Neural cell (in vitro differentiated cells): Measurements from ENCODE around the gene FADD. TPM values are rescaled to one million over a fixed set of nuclear protein-coding genes. Genes with fewer than 3 reads are reported as not detected.

Source experiments
- H2AFZ ChIP-seq: fragments of 200-600, 300-800 bp; sonication (generic), shearing (Covaris generic); 2 replicates; pipeline ENCODE4 v1.6.0; 2014; ENCODE audit warnings: low read depth, mild to moderate bottlenecking, antibody characterized with exemption, low read length, moderate library complexity
- H3F3A ChIP-seq: fragments of 200-600 bp; shearing (Covaris generic); 2 replicates; pipeline ENCODE4 v1.6.1; 2016; ENCODE audit warnings: mild to moderate bottlenecking, moderate library complexity, mixed read lengths, antibody characterized with exemption, low read length; ENCODE audit not compliant: insufficient read depth, poor library complexity, severe bottlenecking
- H3K27ac ChIP-seq: fragments of 200-600, 300-800 bp; sonication (generic), shearing (Covaris generic); 2 replicates; pipeline ENCODE4 v1.5.1; 2014; ENCODE audit warnings: mild to moderate bottlenecking, low read length, moderate library complexity
- H3K27me3 ChIP-seq: fragments of 300-800, 200-600 bp; sonication (generic), shearing (Covaris generic); 2 replicates; pipeline ENCODE4 v1.6.0; 2014; ENCODE audit warnings: mild to moderate bottlenecking, low read depth, low read length, moderate library complexity; ENCODE audit not compliant: insufficient read depth
- H3K36me3 ChIP-seq: fragments of 300-800, 200-600 bp; sonication (generic), shearing (Covaris generic); 2 replicates; pipeline ENCODE4 v1.5.1; 2014; ENCODE audit warnings: mild to moderate bottlenecking, antibody characterized with exemption, low read length, moderate library complexity; ENCODE audit not compliant: insufficient read depth
- H3K4me2 ChIP-seq: fragments of 300-800, 200-600 bp; sonication (generic), shearing (Covaris generic); 2 replicates; pipeline ENCODE4 v1.6.0; 2014; ENCODE audit warnings: mild to moderate bottlenecking, low read length
- H3K4me3 ChIP-seq: fragments of 300-800, 200-600 bp; sonication (generic), shearing (Covaris generic); 2 replicates; pipeline ENCODE4 v1.5.1; 2014; ENCODE audit warnings: mild to moderate bottlenecking, low read length, moderate library complexity
- H3K79me2 ChIP-seq: fragments of 200-600 bp; shearing (Covaris generic); replicated peaks from 2 replicates; pipeline ENCODE4 v1.6.0; 2014; ENCODE audit warnings: mild to moderate bottlenecking, low read length, moderate library complexity; ENCODE audit not compliant: insufficient read depth
- H3K9ac ChIP-seq: fragments of 300-800, 200-600 bp; sonication (generic), shearing (Covaris generic); 2 replicates; pipeline ENCODE4 v1.6.1; 2016; ENCODE audit warnings: mild to moderate bottlenecking, low read length, mixed read lengths
- H3K9me2 ChIP-seq: fragments of 200-600 bp; shearing (Covaris generic); 2 replicates; pipeline ENCODE4 v1.6.1; 2016; ENCODE audit warnings: mild to moderate bottlenecking, low read length, mixed read lengths; ENCODE audit not compliant: insufficient read depth
- H3K9me3 ChIP-seq: fragments of 200-600, 300-800 bp; sonication (generic), shearing (Covaris generic); 2 replicates; pipeline ENCODE4 v1.6.1; 2016; ENCODE audit warnings: mild to moderate bottlenecking, mixed run types, low read length, moderate library complexity, mixed read lengths
- H4K20me1 ChIP-seq: fragments of 200-600 bp; shearing (Covaris generic); 2 replicates; pipeline ENCODE4 v1.6.1; 2016; ENCODE audit warnings: mild to moderate bottlenecking, mixed run types; ENCODE audit not compliant: insufficient read depth
- CTCF ChIP-seq: fragments of 450-650 bp; IDR thresholded peaks from 2 replicates; pipeline ENCODE4 v1.5.1; 2014; ENCODE audit warnings: antibody characterized with exemption, mild to moderate bottlenecking, moderate library complexity; ENCODE audit not compliant: poor library complexity, severe bottlenecking
- EP300 ChIP-seq: fragments of 450-650 bp; conservative IDR thresholded peaks from 2 replicates; pipeline ENCODE4 v1.6.1; 2014; ENCODE audit warnings: antibody characterized with exemption, mild to moderate bottlenecking, moderate library complexity; ENCODE audit not compliant: poor library complexity, severe bottlenecking
- EZH2 ChIP-seq: fragments of 200-600, 300-800 bp; shearing (Covaris generic), sonication (generic); IDR thresholded peaks from 2 replicates; pipeline ENCODE4 v1.6.1; 2014; ENCODE audit warnings: antibody characterized with exemption, low read length, borderline replicate concordance, mild to moderate bottlenecking; ENCODE audit not compliant: insufficient read depth, poor library complexity, severe bottlenecking
- MXI1 ChIP-seq: fragments of 450-650 bp; conservative IDR thresholded peaks from 2 replicates; pipeline ENCODE4 v1.6.1; 2014; ENCODE audit warnings: antibody characterized with exemption, mild to moderate bottlenecking; ENCODE audit not compliant: poor library complexity, severe bottlenecking
- POLR2AphosphoS5 ChIP-seq: IDR thresholded peaks from 2 replicates; pipeline ENCODE4 v1.6.1; 2012
- RAD21 ChIP-seq: fragments of 450-650 bp; conservative IDR thresholded peaks from 2 replicates; pipeline ENCODE4 v1.6.1; 2014; ENCODE audit warnings: antibody characterized with exemption, mild to moderate bottlenecking, moderate library complexity
- REST ChIP-seq: IDR thresholded peaks from 2 replicates; pipeline ENCODE4 v1.6.1; 2012; ENCODE audit warnings: borderline replicate concordance
- SMC3 ChIP-seq: fragments of 450-650 bp; conservative IDR thresholded peaks from 2 replicates; pipeline ENCODE4 v1.6.1; 2014; ENCODE audit warnings: antibody characterized with exemption, mild to moderate bottlenecking, moderate library complexity; ENCODE audit not compliant: poor library complexity
- TAF1 ChIP-seq: IDR thresholded peaks from 2 replicates; pipeline ENCODE4 v1.6.1; 2012; ENCODE audit warnings: low read depth
- polyA plus RNA-seq: library from polyadenylated mRNA; depleted of rRNA; stranded (reverse); fragments of >200 nt; gene quantifications from 2 replicates; pipeline ENCODE4 v1.2.3, GENCODE V29; 2014

FADD gene
- polyA plus RNA-seq, 1 donor from 2014 or later = 23.1 TPM

GRCh38 chr11:70168405-70168754 lies 34.7 kb upstream of the FADD start:
- H3K9me3 ChIP-seq = no peaks in the 10 kb centered on the region
- H3F3A ChIP-seq = no peaks in the 10 kb centered on the region
- no peaks in the 10 kb centered on the region for H3K79me2 ChIP-seq
- H3K36me3 ChIP-seq = no peaks in the 10 kb centered on the region
- H4K20me1 ChIP-seq = no peaks in the 10 kb centered on the region
- no peak overlapping the region for H3K4me2 ChIP-seq
- TF ChIP-seq MXI1 (no peak), SMC3 (no peak), EZH2 (no peak), REST (no peak), POLR2AphosphoS5 (no peak), TAF1 (no peak), CTCF (no peak), RAD21 (no peak), EP300 (no peak)
- no peak overlapping the region for H3K27ac ChIP-seq
- H3K27me3 ChIP-seq = no peaks in the 10 kb centered on the region
- no peak overlapping the region for H3K4me3 ChIP-seq
- H3K9ac ChIP-seq = no peak overlapping the region
- no peak overlapping the region for H2AFZ ChIP-seq
- H3K9me2 ChIP-seq = no peaks in the 10 kb centered on the region

DNA sequence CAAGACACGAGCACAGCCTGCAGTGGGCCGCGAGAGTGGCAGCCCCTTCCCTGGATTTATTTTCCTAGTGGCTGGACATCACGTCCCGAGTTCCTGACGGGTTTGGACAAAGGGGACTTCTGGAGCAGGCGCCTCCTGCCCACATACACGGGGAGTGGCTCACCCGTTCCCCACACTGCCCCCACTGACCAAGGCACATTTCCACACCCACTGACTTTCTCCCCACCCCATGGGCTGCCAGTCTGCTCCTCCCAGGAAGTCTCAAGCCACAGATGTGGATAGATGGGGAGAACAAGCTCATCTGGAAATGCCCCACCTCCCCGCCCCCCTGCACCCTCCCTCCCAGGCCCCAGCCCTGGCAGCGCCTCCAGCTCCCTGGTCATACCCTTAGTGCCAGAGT lies 34.0 kb upstream of the FADD start:
- no peaks in the 10 kb centered on the region for H4K20me1 ChIP-seq
- H3F3A ChIP-seq = no peaks in the 10 kb centered on the region
- TF ChIP-seq EZH2 = no peak
- no peak for TF ChIP-seq EP300
- no peaks in the 10 kb centered on the region for H3K79me2 ChIP-seq
- no peak overlapping the region for H2AFZ ChIP-seq
- no peaks in the 10 kb centered on the region for H3K27me3 ChIP-seq
- H3K27ac ChIP-seq = no peak overlapping the region
- H3K4me3 ChIP-seq = no peak overlapping the region
- no peaks in the 10 kb centered on the region for H3K9me2 ChIP-seq
- no peak overlapping the region for H3K4me2 ChIP-seq
- H3K9me3 ChIP-seq = no peaks in the 10 kb centered on the region
- H3K9ac ChIP-seq = no peak overlapping the region
- no peaks in the 10 kb centered on the region for H3K36me3 ChIP-seq

- Histone ChIP-seq H2AFZ (no peak overlapping the region), H3K36me3 (no peaks in the 10 kb centered on the region), H3K27ac (no peak overlapping the region), H3K9me2 (no peaks in the 10 kb centered on the region), H3K9ac (no peak overlapping the region), H3K4me3 (no peak overlapping the region), H3K79me2 (no peaks in the 10 kb centered on the region), H4K20me1 (no peaks in the 10 kb centered on the region), H3F3A (no peaks in the 10 kb centered on the region), H3K4me2 (no peak overlapping the region), H3K9me3 (no peaks in the 10 kb centered on the region), H3K27me3 (no peaks in the 10 kb centered on the region)
- TF ChIP-seq RAD21 (no peak), MXI1 (no peak), TAF1 (no peak), CTCF (no peak), POLR2AphosphoS5 (no peak), EZH2 (no peak), EP300 (no peak), SMC3 (no peak), REST (no peak)
Measured at GRCh38 chr11:70169632-70170031, 33.5 kb upstream of the FADD start.
